ENCODE measurements around the gene LLPH. TPM values are rescaled to one million over a fixed set of nuclear protein-coding genes. Genes with fewer than 3 reads are reported as not detected.
A peak's percentile ranks its signal among the peaks of the same experiment; 100 is the strongest.

The LLPH gene
- total RNA-seq, 2 donors from 2014 or later, result 1.3 to 2.9 TPM

DNA sequence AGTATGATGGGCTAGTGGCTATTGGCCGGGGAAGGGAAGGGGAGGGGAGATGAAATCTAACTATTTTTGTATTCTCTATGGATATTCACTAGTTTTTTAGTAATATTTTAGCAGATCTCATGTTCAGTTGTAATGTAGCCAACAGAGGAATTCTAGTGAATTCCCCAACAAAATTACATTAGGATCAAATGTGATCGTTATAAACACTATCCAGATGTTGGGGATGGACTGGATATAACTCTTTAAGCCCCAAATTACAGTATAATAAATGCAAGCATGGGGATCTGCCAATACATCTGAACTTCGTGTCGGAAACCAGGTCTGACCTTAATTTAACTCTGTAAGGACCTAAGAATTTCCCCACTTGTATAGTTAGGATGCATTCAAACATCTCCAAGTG lies 21.5 kb downstream of the LLPH start:
- no peak for TF ChIP-seq POLR2A (IDR thresholded peaks at IDR 0.05)
- TF ChIP-seq, protein P1, sequence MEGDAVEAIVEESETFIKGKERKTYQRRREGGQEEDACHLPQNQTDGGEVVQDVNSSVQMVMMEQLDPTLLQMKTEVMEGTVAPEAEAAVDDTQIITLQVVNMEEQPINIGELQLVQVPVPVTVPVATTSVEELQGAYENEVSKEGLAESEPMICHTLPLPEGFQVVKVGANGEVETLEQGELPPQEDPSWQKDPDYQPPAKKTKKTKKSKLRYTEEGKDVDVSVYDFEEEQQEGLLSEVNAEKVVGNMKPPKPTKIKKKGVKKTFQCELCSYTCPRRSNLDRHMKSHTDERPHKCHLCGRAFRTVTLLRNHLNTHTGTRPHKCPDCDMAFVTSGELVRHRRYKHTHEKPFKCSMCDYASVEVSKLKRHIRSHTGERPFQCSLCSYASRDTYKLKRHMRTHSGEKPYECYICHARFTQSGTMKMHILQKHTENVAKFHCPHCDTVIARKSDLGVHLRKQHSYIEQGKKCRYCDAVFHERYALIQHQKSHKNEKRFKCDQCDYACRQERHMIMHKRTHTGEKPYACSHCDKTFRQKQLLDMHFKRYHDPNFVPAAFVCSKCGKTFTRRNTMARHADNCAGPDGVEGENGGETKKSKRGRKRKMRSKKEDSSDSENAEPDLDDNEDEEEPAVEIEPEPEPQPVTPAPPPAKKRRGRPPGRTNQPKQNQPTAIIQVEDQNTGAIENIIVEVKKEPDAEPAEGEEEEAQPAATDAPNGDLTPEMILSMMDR (IDR thresholded peaks at IDR 0.05), result no peak
- peaks cover 10% of the 10 kb centered on the region for H3K4me1 ChIP-seq
- no peak overlapping the region for H3K4me3 ChIP-seq
- no peak for ATAC-seq
- H3K27me3 ChIP-seq, result no peaks in the 10 kb centered on the region
- no peak overlapping the region for H3K27ac ChIP-seq
- DNase-seq, result no peak
- H3K9me3 ChIP-seq, result no peaks in the 10 kb centered on the region
- WGBS, 2 donors, result 55 to 58% methylated on average over 4 of the region's 4 CpGs
- intact Hi-C loops (cut with DNase I), result loop anchor here (10.0 kb wide), 1 partner anchor 804 kb away; no protein-coding TSS in a partner anchor
- no peaks in the 10 kb centered on the region for H3K36me3 ChIP-seq (replicated peaks in 1 of 2; ENCODE audit: insufficient read depth in 1 of 2, low read depth in 2 of 2)

GRCh38 chr12:66108386-66108785 lies 22.2 kb downstream of the LLPH start:
- 74 to 91% methylated on average over 1 of the region's 1 CpG for WGBS, 2 donors
- Histone ChIP-seq H3K36me3 (replicated peaks in 1 of 2; ENCODE audit: insufficient read depth in 1 of 2, low read depth in 2 of 2) (no peaks in the 10 kb centered on the region), H3K4me1 (peaks cover 10% of the 10 kb centered on the region), H3K4me3 (no peak overlapping the region), H3K27me3 (no peaks in the 10 kb centered on the region), H3K27ac (no peak overlapping the region), H3K9me3 (no peaks in the 10 kb centered on the region)
- DNase-seq, result no peak
- ATAC-seq, result no peak
- intact Hi-C loops (cut with DNase I), result loop anchor here (10.0 kb wide), 1 partner anchor 804 kb away; no protein-coding TSS in a partner anchor
- TF ChIP-seq, protein P1 (IDR thresholded peaks at IDR 0.05), result no peak
- TF ChIP-seq POLR2A (IDR thresholded peaks at IDR 0.05), result no peak

DNA sequence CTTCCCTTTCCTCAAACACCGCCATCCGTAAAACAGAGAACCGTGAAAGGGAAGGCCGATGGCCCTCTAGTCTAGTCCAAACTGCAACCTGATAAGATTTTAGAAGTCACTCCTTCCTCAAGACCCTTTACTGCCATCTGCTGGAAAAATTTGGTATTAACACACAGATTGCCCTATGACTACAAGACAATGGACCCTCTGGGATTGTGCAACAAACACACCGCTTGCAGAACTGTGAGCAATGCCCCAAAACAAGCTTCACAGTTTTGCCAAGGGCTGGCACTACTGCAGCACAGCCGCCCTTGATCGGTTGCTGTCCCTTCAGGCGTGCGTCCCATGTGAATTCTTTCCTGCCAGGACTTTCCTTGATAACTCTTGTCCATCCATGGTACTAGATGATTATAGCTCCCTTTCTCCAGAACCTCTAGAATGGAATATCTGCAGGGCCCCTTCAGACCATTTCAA lies 23.1 kb downstream of the LLPH start:
- Histone ChIP-seq H3K27me3 (no peaks in the 10 kb centered on the region), H3K4me3 (no peak overlapping the region), H3K9me3 (no peaks in the 10 kb centered on the region), H3K27ac (no peak overlapping the region), H3K36me3 (replicated peaks in 1 of 2; ENCODE audit: insufficient read depth in 1 of 2, low read depth in 2 of 2) (no peaks in the 10 kb centered on the region), H3K4me1 (peaks cover 10% of the 10 kb centered on the region)
- intact Hi-C loops (cut with DNase I), result loop anchor here (10.0 kb wide), 1 partner anchor 803 kb away; no protein-coding TSS in a partner anchor
- DNase-seq, result peak; percentile 37 to 82 (median 64)
- 18% methylated on average over 8 to 9 of the region's 9 CpGs for whole genome bisulfite sequencing, 2 donors
- TF ChIP-seq, protein P1 (IDR thresholded peaks at IDR 0.05), result peak; percentile 51 to 87 (median 83)
- no peak for TF ChIP-seq POLR2A (IDR thresholded peaks at IDR 0.05)
- peak; percentile 95 for ATAC-seq

- Histone ChIP-seq H3K4me1 (peaks cover 10% of the 10 kb centered on the region), H3K27ac (no peak overlapping the region), H3K27me3 (no peaks in the 10 kb centered on the region), H3K4me3 (no peak overlapping the region), H3K9me3 (peaks cover 0 to 8% (median 0%) of the 10 kb centered on the region in 3 donors), H3K36me3 (replicated peaks in 1 of 2; ENCODE audit: insufficient read depth in 1 of 2, low read depth in 2 of 2) (no peaks in the 10 kb centered on the region)
- TF ChIP-seq, protein P1 (IDR thresholded peaks at IDR 0.05), result no peak
- no peak for TF ChIP-seq POLR2A (IDR thresholded peaks at IDR 0.05)
- ATAC-seq (no peak), DNase-seq (no peak)
- intact Hi-C loops (cut with DNase I), result loop anchor here (10.0 kb wide), 1 partner anchor 798 kb away; no protein-coding TSS in a partner anchor
- WGBS, 2 donors, result 72 to 75% methylated on average over 3 of the region's 3 CpGs
Observed at GRCh38 chr12:66103016-66103913, 27.3 kb downstream of the LLPH start.
